HG03060 (cell line): ENCODE results near the gene KSR2.

Experiments
- ATAC-seq: cut with Tn5 transposase; IDR thresholded peaks from one replicate; pipeline ENCODE4 v1.9.1; 2021; ENCODE audit warnings: low read depth, moderate number of reproducible peaks; ENCODE audit not compliant: unreplicated experiment

The KSR2 gene

DNA sequence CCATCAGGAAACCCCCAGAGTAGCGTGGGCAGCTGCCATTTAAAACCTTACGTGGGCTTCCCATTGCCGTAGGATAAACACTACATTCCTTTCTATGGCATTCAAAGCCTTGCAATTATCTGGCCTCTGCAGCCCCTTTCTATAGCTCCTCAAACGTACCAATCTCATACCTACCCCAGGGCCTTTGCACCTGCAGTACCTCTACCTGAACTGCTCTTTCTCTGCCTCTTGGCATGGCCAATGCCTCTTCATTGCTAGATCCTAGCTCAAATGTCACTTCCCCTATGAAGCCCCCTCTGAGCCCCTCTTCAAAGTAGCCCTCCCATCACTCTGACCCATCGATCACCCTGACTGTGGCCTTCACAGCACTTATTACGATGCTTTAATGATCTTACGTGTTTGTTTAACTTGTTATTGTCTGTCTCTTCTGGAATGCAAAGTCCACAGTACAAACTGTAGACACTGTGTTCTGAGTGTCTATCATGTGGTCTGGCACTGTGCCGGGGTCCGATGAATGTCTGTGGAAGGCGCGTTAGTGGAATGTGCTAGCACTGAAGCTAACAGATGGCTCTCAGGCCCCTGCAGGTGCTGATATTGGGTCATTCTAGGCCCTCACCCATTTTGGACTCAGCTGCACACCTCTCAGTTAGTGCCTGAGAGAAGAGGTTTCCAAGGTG is 450.1 kb downstream of the KSR2 start:
- ATAC-seq: no peak

GRCh38 chr12:117517219-117517739 is 451.5 kb downstream of the KSR2 start:
- ATAC-seq: no peak

GRCh38 chr12:117516034-117516433 is 452.8 kb downstream of the KSR2 start:
- no peak for ATAC-seq

- ATAC-seq: no peak
These were observed 454.8 kb downstream of the KSR2 start for GRCh38 chr12:117514016-117514415.

- no peak for ATAC-seq
These were observed 455.4 kb downstream of the KSR2 start for GRCh38 chr12:117513353-117513752.

- no peak for ATAC-seq
These were observed 460.3 kb downstream of the KSR2 start for GRCh38 chr12:117508468-117508867.

DNA sequence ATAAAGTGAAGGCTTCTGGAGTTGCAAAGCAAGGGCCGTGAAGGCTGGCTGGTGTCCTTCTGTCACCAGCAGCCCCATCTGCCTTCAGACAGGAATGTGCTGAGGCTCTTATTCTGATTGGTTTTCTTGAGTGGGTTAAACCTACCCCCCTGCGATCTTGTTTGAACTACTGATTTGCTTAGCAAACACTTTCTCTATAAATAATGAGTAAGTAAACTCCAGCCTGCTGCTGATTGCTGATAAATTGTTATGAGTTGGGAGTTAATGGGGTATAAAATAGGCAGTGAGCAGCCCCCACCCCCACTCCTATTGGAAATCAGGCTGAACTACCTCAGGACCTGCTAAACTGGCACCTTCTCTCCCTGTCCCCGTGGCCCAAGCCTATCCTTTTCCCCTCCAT is 461.2 kb downstream of the KSR2 start:
- no peak for ATAC-seq

- ATAC-seq: no peak
These were observed 462.5 kb downstream of the KSR2 start for GRCh38 chr12:117506333-117506732.

DNA sequence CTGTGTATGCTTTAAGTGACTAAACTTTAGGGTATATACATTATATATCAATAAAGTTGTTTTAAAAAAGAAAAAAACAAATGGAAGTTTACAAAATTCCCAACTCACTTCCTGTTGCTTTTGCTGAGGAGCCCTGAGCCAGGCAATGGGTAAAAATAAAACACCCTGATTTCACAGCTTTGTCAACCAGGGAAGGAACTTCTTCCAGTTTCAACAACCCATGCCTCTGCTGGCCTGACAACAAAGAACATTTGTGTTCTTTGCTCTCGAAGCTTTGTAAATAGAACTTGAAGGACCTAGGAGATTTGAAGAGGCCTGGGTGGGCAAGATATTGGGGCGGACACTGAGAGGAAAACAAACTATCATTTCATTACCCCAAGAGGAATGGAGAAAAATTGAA is 466.2 kb downstream of the KSR2 start:
- no peak for ATAC-seq

DNA sequence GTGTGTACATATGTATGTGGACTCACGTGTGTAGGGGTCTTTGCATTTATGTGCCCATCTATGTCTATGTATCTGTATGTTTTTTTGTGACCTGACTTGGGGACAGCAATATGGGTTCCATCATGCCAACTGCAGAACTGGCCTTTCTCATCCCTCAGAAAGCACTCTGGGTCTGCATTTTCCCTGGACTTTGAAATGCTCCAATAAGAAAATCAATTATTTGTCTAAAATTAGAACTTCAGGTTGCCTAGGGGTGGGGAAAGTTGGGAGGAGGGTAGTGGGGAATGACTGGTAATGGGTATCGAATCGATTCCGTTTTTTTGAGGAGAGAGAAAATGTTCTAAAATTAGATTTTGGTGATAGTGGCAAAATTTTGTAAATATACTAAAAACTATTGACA is 466.6 kb downstream of the KSR2 start:
- no peak for ATAC-seq

DNA sequence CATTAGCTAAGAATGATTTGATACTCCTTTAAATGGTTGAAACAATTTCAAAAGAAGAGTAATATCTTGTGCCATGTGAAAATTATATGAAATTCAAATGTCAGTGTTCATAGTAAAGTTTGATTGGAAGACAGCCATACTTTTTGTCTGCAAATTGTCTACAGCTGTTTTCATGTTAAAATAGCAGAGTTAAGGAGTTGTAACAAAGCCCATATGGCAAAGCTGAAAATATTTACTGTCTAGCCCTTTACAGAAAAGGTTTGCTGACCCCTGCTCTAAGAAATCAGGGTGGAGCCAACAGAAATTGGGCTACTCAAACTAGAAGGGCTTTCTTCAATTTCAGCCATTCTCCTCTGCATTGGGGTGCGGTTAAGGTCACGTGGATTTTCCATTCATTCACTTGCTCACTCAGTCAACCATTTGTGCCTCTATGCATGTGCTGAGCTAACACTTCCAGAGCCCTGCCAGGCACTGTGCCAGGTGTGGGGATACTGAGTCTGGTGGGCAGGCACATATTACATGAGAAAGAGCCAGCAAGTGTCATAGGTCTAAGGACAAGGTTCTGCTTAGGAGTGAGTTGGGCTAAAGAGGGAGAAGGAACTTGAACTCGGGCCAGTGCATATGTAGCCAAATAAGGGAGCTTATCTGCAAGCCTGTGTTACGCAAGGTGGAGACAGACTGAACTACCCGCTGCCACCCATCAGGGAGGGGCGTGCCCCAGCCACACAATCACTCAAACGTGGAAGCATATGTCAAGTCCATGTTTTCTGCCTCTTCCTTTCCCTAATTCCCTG is 467.5 kb downstream of the KSR2 start:
- no peak for ATAC-seq

GRCh38 chr12:117499759-117500485 is 468.9 kb downstream of the KSR2 start:
- ATAC-seq: no peak

DNA sequence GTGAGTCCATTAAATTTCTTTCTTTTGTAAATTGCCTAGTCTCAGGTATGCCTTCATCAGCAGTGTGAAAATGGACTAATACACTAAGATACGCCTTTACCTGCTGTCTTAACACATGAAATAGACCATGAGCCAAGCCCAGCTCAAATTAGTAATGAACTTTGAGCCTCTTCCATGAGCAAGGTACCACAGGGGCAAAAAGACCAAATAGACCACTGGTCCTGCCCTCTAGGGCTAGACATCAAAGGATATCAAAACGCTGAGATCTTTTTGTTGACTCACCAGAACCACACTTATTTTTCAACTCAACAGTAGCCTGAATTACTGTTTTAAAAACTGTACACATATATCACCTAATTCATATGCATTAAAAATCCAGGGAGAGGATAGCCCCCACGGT is 469.9 kb downstream of the KSR2 start:
- ATAC-seq: no peak

DNA sequence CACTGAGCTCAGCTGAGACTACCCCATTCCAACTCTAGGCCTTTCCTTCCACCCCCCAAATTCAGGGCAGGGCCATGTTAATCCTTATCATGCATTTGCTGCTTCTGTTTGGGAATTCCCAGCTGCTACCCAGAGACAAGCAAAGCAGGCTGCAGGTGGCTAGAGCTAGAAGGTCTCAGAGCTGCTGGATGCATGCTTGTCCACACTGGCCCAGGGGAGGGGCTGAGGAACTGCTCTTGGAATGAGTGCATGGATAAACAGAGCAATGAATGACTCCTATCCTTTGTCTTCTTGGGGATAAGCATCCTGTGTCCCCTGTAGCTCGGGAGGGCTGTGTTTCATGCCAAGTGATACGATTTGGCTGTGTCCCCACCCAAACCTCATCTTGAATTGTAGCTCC is 470.5 kb downstream of the KSR2 start:
- no peak for ATAC-seq

GRCh38 chr12:117497407-117497806 is 471.4 kb downstream of the KSR2 start:
- no peak for ATAC-seq

GRCh38 chr12:117494833-117495655 is 473.7 kb downstream of the KSR2 start:
- ATAC-seq: no peak

- no peak for ATAC-seq
These were observed 477.1 kb downstream of the KSR2 start for GRCh38 chr12:117491711-117492110.

GRCh38 chr12:117490130-117490529 is 478.7 kb downstream of the KSR2 start:
- no peak for ATAC-seq

GRCh38 chr12:117489671-117490070 is 479.1 kb downstream of the KSR2 start:
- ATAC-seq: no peak
